RWPE1 (cell line): ENCODE data around the gene GBF1.

Experiments used
- CTCF ChIA-PET: fragments of 350-600 bp; sonication (Branson Sonifier 250); formaldehyde crosslinking; extraction: SDS; loops from one replicate; lab custom pipeline; 2021; lab: Yijun Ruan, JAX
- POLR2A ChIA-PET: fragments of 400-600 bp; formaldehyde crosslinking; extraction: SDS; loops from one replicate; lab custom pipeline; 2020; ENCODE audit warnings: antibody characterized with exemption; ENCODE audit not compliant: low non-redundant PET; lab: Yijun Ruan, JAX
- DNase-seq: peaks from one replicate; pipeline ENCODE4 v3.0.0; 2012; ENCODE audit warnings: low spot score
- H3K27ac ChIP-seq: fragments of 450-650 bp; 2 replicates; pipeline ENCODE4 v1.5.1; 2017
- CTCF ChIP-seq: fragments of 450-650 bp; conservative IDR thresholded peaks from 2 replicates; pipeline ENCODE4 v1.5.1; 2017; ENCODE audit warnings: low read depth, mild to moderate bottlenecking

The GBF1 gene

GRCh38 chr10:102237711-102238252 lies 7.5 kb upstream of the GBF1 start:
- DNase-seq = no peak
- TF ChIP-seq CTCF = no peak
- CTCF ChIA-PET = interaction anchor here (0.5 to 14.3 kb wide), 2 partner anchors 114 to 185 kb away, joined by 4 to 370 read pairs; no protein-coding TSS in a partner anchor

DNA sequence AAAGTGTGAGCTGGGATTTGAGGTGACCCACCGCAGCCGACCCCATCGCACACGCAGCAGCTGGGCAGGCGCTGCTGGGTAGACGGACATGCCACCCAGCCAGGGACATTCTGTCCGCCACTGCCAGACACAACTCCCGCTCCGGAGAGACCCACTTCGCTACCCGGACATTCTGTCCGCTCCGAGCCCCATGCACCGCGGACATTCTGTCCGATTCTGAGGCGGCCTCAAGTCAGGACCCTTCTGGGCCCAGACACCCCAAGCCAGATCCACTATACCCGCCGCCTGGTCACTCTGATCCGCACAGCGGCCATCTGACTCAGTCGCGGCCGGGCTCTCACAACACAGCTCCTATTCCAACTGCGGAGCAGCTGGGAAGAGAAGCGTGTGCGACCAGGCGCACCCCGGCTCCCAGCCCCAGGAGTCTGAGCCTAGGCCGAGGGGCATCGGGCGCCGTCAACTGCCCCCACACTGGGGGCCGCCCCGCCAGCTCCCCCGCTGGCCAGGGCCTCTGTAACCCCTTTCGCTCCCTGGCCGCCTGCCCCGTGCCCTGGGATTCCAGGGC lies 4.8 kb upstream of the GBF1 start:
- DNase-seq = no peak
- CTCF ChIA-PET = interaction anchor here (0.6 to 2.3 kb wide), 4 partner anchors 9 to 109 kb away, joined by 3 to 13 read pairs (median 12); no protein-coding TSS in a partner anchor
- TF ChIP-seq CTCF = no peak
- POLR2A ChIA-PET = no interaction called here
- H3K27ac ChIP-seq = no peak overlapping the region

More at GRCh38 chr10:102237711-102238252, 7.5 kb upstream of the GBF1 start:
- H3K27ac ChIP-seq = no peak overlapping the region
- POLR2A ChIA-PET = no interaction called here

GRCh38 chr10:102241032-102241443 lies 4.3 kb upstream of the GBF1 start:
- H3K27ac ChIP-seq = no peak overlapping the region
- ChIA-PET POLR2A (no interaction called here), CTCF (interaction anchor here (0.7 to 2.3 kb wide), 3 partner anchors 9 to 27 kb away, joined by 3 to 12 read pairs (median 11); no protein-coding TSS in a partner anchor)
- no peak for DNase-seq
- TF ChIP-seq CTCF = no peak

GRCh38 chr10:102241444-102242117 lies 3.8 kb upstream of the GBF1 start, which contains the start of gene PITX3:
PITX3 (minus strand) TSS chr10:102241512; CDS start chr10:102232080, 9,432 bp downstream.
- ChIA-PET CTCF (interaction anchor here (0.7 to 2.3 kb wide), 3 partner anchors 10 to 27 kb away, joined by 3 to 12 read pairs (median 11); no protein-coding TSS in a partner anchor), POLR2A (no interaction called here)
- H3K27ac ChIP-seq = no peak within 1 kb of the TSS
- DNase-seq = peak; percentile 98
- no peak for TF ChIP-seq CTCF

- no peak overlapping the region for H3K27ac ChIP-seq
- no peak for TF ChIP-seq CTCF
- CTCF ChIA-PET = no interaction called here
- no peak for DNase-seq
- POLR2A ChIA-PET = no interaction called here
These were observed 3.2 kb upstream of the GBF1 start for GRCh38 chr10:102242118-102242485.

DNA sequence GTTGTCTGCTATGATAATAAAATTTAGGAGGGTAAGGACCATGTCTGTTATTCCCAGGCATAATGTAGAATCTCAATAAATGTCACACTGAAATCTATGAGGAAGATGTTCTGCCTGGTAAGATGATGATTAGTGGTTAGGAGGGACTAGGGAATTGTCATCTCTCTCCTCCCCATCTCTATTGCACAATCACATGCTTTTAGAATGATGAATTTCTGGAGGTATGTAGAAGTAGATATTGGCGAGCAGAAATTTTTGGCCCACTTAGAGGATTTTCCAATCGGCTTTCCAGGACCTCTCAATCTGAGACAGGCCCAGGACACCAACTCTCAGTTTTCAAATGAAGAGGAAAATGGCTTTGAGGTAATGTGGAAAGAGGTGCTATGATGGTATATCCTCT lies 2.0 kb upstream of the GBF1 start:
- H3K27ac ChIP-seq = peak overlapping the region; percentile 56; the same call in 1 of the 2 replicates
- CTCF ChIA-PET = interaction anchor here (0.6 to 0.7 kb wide), 2 partner anchors 146 to 173 kb away, joined by 4 to 5 read pairs; no protein-coding TSS in a partner anchor
- no peak for TF ChIP-seq CTCF
- DNase-seq = peak; percentile 88
- POLR2A ChIA-PET = interaction anchor here (0.7 kb wide), 1 partner anchor 119 kb away, joined by 5 read pairs; no protein-coding TSS in a partner anchor
